WTC11 (cell line): Measurements from ENCODE around the gene HES5.

Experiments used
- EMX1 ChIP-seq: fragments of 250-450 bp; sonication (Bioruptor Pico); IDR thresholded peaks from 2 replicates; pipeline ENCODE4 v1.8.0; 2021; ENCODE audit warnings: mild to moderate bottlenecking
- IRF2 ChIP-seq: sonication (generic); formaldehyde crosslinking; IDR thresholded peaks from 2 replicates; pipeline ENCODE4 v1.8.0; 2022; ENCODE audit warnings: low read depth, missing genetic modification reagents, borderline replicate concordance
- JUN ChIP-seq: sonication (generic); formaldehyde crosslinking; IDR thresholded peaks from 2 replicates; pipeline ENCODE4 v1.8.0; 2023; ENCODE audit warnings: mild to moderate bottlenecking, missing genetic modification reagents
- TCF7 ChIP-seq: sonication (generic); formaldehyde crosslinking; IDR thresholded peaks from 2 replicates; pipeline ENCODE4 v1.8.0; 2022; ENCODE audit warnings: mild to moderate bottlenecking, low read depth, missing genetic modification reagents, moderate library complexity
- ZNF121 ChIP-seq: sonication (generic); formaldehyde crosslinking; IDR thresholded peaks from 2 replicates; pipeline ENCODE4 v1.8.0; 2023; ENCODE audit warnings: missing genetic modification reagents
- TF ChIP-seq, protein P1 (sequence below): fragments of 200-600 bp; IDR thresholded peaks from 2 replicates; pipeline ENCODE4 v1.8.0; 2022; ENCODE audit warnings: antibody characterized with exemption
- TF ChIP-seq, protein P2 (sequence below): sonication (generic); formaldehyde crosslinking; conservative IDR thresholded peaks from 2 replicates; pipeline ENCODE4 v1.8.1; 2022; ENCODE audit warnings: mild to moderate bottlenecking, missing genetic modification reagents
- TF ChIP-seq, protein P3 (sequence below): sonication (generic); formaldehyde crosslinking; conservative IDR thresholded peaks from 2 replicates; pipeline ENCODE4 v1.8.1; 2023; ENCODE audit warnings: mild to moderate bottlenecking, low read depth, missing genetic modification reagents, moderate library complexity
- TF ChIP-seq, protein P4 (sequence below): sonication (generic); formaldehyde crosslinking; IDR thresholded peaks from 2 replicates; pipeline ENCODE4 v1.8.1; 2023; ENCODE audit warnings: mild to moderate bottlenecking, missing genetic modification reagents, moderate library complexity
- TF ChIP-seq, protein P5 (sequence below): sonication (generic); formaldehyde crosslinking; IDR thresholded peaks from 2 replicates; pipeline ENCODE4 v1.8.1; 2022; ENCODE audit warnings: mild to moderate bottlenecking, missing genetic modification reagents, moderate library complexity, borderline replicate concordance
- TF ChIP-seq, protein P6 (sequence below): sonication (generic); formaldehyde crosslinking; IDR thresholded peaks from 2 replicates; pipeline ENCODE4 v1.8.1; 2022; ENCODE audit warnings: low read depth, mild to moderate bottlenecking, moderate library complexity, missing genetic modification reagents, borderline replicate concordance
- TF ChIP-seq, protein P7 (sequence below): sonication (generic); formaldehyde crosslinking; IDR thresholded peaks from 2 replicates; pipeline ENCODE4 v1.8.1; 2023; ENCODE audit warnings: mild to moderate bottlenecking, moderate library complexity, missing genetic modification reagents
- TF ChIP-seq, protein P8 (sequence below): sonication (generic); formaldehyde crosslinking; IDR thresholded peaks from 2 replicates; pipeline ENCODE4 v1.8.0; 2022; ENCODE audit warnings: missing genetic modification reagents

DNA sequence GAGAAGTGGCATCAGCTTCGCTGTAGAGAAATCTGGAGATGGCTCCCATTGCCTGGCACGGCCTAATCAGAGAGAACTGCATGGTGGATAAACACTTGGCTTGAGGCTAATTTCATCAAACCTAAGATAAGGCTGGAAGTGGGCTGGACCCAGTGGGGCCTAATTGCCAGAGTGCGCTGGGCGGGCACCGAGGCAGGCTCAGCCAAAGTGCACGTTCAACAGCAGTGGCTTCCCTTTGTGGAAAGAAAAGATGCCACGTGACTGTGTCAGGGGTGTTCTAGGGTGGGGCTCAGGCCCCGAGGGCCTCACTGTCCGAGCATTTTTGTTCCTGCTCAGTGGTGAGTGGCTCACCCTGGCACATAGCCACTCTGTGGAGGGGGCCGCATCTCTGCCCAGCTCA, 48.2 kb downstream of the HES5 start:
- TF ChIP-seq IRF2 (CRISPR knock-in tag): no peak
- TF ChIP-seq, protein P1, sequence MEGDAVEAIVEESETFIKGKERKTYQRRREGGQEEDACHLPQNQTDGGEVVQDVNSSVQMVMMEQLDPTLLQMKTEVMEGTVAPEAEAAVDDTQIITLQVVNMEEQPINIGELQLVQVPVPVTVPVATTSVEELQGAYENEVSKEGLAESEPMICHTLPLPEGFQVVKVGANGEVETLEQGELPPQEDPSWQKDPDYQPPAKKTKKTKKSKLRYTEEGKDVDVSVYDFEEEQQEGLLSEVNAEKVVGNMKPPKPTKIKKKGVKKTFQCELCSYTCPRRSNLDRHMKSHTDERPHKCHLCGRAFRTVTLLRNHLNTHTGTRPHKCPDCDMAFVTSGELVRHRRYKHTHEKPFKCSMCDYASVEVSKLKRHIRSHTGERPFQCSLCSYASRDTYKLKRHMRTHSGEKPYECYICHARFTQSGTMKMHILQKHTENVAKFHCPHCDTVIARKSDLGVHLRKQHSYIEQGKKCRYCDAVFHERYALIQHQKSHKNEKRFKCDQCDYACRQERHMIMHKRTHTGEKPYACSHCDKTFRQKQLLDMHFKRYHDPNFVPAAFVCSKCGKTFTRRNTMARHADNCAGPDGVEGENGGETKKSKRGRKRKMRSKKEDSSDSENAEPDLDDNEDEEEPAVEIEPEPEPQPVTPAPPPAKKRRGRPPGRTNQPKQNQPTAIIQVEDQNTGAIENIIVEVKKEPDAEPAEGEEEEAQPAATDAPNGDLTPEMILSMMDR: no peak
- TF ChIP-seq, protein P2, sequence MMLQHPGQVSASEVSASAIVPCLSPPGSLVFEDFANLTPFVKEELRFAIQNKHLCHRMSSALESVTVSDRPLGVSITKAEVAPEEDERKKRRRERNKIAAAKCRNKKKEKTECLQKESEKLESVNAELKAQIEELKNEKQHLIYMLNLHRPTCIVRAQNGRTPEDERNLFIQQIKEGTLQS: no peak
- TF ChIP-seq, protein P3, sequence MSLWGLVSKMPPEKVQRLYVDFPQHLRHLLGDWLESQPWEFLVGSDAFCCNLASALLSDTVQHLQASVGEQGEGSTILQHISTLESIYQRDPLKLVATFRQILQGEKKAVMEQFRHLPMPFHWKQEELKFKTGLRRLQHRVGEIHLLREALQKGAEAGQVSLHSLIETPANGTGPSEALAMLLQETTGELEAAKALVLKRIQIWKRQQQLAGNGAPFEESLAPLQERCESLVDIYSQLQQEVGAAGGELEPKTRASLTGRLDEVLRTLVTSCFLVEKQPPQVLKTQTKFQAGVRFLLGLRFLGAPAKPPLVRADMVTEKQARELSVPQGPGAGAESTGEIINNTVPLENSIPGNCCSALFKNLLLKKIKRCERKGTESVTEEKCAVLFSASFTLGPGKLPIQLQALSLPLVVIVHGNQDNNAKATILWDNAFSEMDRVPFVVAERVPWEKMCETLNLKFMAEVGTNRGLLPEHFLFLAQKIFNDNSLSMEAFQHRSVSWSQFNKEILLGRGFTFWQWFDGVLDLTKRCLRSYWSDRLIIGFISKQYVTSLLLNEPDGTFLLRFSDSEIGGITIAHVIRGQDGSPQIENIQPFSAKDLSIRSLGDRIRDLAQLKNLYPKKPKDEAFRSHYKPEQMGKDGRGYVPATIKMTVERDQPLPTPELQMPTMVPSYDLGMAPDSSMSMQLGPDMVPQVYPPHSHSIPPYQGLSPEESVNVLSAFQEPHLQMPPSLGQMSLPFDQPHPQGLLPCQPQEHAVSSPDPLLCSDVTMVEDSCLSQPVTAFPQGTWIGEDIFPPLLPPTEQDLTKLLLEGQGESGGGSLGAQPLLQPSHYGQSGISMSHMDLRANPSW (CRISPR knock-in tag): no peak
- no peak for TF ChIP-seq TCF7 (CRISPR knock-in tag)
- TF ChIP-seq, protein P4, sequence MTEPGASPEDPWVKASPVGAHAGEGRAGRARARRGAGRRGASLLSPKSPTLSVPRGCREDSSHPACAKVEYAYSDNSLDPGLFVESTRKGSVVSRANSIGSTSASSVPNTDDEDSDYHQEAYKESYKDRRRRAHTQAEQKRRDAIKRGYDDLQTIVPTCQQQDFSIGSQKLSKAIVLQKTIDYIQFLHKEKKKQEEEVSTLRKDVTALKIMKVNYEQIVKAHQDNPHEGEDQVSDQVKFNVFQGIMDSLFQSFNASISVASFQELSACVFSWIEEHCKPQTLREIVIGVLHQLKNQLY: no peak
- no peak for TF ChIP-seq EMX1 (CRISPR knock-in tag)
- no peak for TF ChIP-seq ZNF121 (CRISPR knock-in tag)
- TF ChIP-seq, protein P5, sequence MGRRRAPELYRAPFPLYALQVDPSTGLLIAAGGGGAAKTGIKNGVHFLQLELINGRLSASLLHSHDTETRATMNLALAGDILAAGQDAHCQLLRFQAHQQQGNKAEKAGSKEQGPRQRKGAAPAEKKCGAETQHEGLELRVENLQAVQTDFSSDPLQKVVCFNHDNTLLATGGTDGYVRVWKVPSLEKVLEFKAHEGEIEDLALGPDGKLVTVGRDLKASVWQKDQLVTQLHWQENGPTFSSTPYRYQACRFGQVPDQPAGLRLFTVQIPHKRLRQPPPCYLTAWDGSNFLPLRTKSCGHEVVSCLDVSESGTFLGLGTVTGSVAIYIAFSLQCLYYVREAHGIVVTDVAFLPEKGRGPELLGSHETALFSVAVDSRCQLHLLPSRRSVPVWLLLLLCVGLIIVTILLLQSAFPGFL (CRISPR knock-in tag): no peak
- TF ChIP-seq, protein P6, sequence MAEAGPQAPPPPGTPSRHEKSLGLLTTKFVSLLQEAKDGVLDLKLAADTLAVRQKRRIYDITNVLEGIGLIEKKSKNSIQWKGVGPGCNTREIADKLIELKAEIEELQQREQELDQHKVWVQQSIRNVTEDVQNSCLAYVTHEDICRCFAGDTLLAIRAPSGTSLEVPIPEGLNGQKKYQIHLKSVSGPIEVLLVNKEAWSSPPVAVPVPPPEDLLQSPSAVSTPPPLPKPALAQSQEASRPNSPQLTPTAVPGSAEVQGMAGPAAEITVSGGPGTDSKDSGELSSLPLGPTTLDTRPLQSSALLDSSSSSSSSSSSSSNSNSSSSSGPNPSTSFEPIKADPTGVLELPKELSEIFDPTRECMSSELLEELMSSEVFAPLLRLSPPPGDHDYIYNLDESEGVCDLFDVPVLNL: no peak
- TF ChIP-seq JUN: no peak
- TF ChIP-seq, protein P7, sequence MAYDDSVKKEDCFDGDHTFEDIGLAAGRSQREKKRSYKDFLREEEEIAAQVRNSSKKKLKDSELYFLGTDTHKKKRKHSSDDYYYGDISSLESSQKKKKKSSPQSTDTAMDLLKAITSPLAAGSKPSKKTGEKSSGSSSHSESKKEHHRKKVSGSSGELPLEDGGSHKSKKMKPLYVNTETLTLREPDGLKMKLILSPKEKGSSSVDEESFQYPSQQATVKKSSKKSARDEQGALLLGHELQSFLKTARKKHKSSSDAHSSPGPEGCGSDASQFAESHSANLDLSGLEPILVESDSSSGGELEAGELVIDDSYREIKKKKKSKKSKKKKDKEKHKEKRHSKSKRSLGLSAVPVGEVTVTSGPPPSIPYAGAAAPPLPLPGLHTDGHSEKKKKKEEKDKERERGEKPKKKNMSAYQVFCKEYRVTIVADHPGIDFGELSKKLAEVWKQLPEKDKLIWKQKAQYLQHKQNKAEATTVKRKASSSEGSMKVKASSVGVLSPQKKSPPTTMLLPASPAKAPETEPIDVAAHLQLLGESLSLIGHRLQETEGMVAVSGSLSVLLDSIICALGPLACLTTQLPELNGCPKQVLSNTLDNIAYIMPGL (CRISPR knock-in tag): no peak
- TF ChIP-seq, protein P8, sequence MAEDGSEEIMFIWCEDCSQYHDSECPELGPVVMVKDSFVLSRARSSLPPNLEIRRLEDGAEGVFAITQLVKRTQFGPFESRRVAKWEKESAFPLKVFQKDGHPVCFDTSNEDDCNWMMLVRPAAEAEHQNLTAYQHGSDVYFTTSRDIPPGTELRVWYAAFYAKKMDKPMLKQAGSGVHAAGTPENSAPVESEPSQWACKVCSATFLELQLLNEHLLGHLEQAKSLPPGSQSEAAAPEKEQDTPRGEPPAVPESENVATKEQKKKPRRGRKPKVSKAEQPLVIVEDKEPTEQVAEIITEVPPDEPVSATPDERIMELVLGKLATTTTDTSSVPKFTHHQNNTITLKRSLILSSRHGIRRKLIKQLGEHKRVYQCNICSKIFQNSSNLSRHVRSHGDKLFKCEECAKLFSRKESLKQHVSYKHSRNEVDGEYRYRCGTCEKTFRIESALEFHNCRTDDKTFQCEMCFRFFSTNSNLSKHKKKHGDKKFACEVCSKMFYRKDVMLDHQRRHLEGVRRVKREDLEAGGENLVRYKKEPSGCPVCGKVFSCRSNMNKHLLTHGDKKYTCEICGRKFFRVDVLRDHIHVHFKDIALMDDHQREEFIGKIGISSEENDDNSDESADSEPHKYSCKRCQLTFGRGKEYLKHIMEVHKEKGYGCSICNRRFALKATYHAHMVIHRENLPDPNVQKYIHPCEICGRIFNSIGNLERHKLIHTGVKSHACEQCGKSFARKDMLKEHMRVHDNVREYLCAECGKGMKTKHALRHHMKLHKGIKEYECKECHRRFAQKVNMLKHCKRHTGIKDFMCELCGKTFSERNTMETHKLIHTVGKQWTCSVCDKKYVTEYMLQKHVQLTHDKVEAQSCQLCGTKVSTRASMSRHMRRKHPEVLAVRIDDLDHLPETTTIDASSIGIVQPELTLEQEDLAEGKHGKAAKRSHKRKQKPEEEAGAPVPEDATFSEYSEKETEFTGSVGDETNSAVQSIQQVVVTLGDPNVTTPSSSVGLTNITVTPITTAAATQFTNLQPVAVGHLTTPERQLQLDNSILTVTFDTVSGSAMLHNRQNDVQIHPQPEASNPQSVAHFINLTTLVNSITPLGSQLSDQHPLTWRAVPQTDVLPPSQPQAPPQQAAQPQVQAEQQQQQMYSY (CRISPR knock-in tag): no peak
